ENCODE measurements around the gene TMPRSS4.
"Not testable (repeated sequence)": the region's sequence is repeated elsewhere in the genome, so short reads cannot be mapped to it uniquely, and the experiment has no call there.

The TMPRSS4 gene

DNA sequence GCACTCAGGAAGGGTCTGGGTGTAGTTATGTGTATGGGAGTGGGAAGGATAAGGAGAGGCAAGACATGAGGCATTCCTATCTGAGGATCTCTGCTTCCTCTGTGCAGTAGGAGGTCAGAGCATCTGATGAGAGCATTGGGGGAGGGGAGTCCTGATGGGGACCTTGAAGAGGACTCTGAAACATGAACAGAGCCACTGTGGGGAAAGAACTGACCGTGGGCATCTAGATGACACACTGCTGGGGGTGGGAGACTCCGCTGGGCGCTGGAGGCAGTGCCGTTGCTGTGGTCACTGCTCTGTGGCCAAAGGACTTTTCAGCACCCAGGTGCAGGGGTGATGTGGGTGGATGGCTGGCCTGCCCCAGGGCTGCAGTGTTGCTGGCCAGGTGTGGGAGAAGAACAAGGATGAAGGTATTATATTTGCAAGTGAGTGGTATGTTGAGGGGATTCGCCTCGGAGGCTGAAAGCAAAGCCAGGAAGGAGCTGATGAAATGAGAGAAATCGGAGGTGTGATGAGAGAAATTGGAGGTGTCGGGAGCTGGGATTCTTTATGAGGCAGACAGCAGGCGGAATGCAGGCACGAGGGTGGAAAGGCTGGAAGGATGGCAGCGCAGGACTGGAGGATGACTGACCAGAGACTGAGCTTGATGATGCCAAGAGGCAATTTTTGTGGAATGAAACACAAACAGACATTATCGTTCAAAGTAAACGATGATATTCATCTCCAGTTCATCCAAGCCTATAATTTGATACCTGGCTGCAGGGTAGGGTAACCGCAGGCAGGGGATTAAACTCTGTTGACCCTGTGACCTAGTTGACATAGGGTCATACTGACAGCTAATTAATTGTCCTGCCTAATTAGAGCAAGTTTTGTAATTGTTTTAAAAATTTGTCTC lies 19.4 kb upstream of the TMPRSS4 start:
- DNase-seq (ENCODE audit: low read depth) = no peak
- H3K4me3 ChIP-seq (ENCODE audit: low read length) = no peak overlapping the region
- TF ChIP-seq, protein P1, sequence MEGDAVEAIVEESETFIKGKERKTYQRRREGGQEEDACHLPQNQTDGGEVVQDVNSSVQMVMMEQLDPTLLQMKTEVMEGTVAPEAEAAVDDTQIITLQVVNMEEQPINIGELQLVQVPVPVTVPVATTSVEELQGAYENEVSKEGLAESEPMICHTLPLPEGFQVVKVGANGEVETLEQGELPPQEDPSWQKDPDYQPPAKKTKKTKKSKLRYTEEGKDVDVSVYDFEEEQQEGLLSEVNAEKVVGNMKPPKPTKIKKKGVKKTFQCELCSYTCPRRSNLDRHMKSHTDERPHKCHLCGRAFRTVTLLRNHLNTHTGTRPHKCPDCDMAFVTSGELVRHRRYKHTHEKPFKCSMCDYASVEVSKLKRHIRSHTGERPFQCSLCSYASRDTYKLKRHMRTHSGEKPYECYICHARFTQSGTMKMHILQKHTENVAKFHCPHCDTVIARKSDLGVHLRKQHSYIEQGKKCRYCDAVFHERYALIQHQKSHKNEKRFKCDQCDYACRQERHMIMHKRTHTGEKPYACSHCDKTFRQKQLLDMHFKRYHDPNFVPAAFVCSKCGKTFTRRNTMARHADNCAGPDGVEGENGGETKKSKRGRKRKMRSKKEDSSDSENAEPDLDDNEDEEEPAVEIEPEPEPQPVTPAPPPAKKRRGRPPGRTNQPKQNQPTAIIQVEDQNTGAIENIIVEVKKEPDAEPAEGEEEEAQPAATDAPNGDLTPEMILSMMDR (conservative IDR thresholded peaks at IDR 0.05; ENCODE audit: low read length) = no peak

DNA sequence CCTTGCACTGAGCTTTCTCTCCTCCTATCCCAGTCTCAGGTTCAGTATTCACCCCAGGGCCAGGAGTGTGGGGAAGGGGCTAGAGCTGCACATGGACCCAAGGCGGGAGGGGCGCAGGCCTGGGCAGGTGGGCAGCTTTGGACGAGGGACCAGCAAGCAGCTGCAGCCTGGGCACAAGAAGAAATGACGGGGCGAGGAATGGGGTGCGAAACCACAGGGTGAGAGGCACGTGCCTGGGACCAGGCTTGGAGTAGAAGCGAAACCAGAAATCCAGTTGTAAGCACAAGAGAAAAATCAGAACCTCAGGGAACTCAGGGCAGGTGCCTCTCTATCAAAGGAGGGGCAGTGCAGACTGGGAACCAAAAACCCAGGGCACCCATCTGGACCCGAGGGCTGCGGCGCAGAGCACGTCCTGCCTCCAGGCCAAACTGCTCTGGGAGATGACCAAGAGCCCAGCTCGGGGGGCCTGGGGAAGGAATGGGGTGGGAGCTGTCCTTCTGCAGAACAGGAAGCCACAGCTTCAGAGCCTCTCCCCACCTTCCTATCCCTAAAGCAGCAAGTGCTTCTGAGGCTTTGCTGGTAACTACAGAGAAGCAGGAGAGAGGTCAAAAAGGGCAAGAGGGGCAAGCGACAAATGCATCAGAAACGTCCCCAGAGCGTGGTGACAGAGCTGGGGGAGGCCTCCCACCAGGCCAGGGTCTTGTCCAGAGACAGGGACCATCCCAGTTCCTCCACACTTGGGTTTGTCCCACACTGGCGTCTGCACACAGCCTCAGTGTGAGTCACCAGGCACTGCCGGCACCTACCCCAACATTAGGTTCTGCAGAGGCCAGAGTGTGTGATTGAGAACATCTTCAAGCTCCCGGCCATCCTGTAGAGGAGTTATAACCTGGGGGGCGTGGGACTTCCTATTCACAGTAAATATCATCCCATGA lies 18.3 kb upstream of the TMPRSS4 start:
- DNase-seq (ENCODE audit: low read depth) = no peak
- TF ChIP-seq, protein P1 (conservative IDR thresholded peaks at IDR 0.05; ENCODE audit: low read length) = no peak
- H3K4me3 ChIP-seq (ENCODE audit: low read length) = no peak overlapping the region

DNA sequence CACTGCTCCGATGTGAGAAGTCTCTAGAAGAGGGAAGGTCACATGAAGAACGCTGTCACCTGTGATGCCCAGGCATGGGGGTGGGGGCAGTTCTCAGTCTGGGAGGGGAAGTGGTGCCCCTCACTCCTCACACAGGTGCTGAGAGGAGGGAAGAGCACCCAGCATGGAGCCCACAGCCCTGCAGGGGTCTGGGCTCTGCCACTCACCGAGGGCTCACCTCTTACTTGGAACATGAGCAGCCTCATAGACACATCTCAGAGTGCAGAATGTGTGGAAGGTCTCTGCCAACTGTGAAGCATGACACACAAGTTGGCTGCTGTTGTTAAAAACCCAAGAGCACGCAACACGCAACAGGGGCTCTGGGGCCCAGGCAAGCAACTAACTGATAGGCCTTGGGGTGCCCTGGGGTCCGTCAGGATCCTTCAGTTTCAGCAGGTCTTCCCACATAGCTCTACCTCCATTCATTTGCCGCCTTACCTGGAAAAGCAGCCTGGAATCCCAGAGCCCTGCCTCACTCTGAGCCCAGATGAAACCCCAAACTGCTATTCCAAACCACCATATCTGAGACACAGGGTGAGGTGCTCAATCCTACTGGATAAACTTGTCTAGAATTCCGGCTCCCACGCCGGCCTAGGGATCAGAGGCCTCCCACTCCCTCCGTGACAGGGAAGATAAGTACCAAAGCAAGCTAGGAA lies 17.5 kb upstream of the TMPRSS4 start:
- TF ChIP-seq, protein P1 (conservative IDR thresholded peaks at IDR 0.05; ENCODE audit: low read length) = no peak
- H3K4me3 ChIP-seq (ENCODE audit: low read length) = no peak overlapping the region
- no peak for DNase-seq (ENCODE audit: low read depth)

DNA sequence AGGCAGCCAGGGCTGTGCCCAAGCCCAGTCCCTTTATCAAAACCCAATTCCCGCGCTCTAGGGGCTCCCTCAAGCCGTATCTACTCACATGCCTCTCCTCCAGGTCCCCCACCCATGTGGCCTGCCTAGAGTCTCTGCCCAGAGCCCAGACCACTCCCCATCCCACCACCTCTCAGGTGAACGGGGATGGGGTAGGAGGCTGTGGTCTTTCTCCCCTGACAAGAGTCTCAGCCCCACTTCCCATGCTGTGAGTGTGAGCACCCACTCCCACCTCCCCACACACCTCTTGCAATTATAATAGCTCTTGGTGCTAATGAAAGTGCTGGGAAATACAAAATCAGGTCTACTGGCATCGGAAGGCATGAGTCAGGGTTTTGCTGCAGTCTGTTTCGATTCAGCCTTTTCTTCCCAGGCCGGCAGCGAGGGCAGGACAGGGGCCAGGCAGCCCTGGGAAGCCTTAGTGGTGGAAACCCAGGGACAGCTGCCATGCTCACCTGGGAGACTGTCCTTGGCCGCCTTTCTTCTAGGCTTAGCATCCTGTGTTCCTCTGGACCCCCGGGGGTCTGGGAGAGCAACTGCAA lies 16.7 kb upstream of the TMPRSS4 start:
- TF ChIP-seq, protein P1 (conservative IDR thresholded peaks at IDR 0.05; ENCODE audit: low read length) = no peak
- H3K4me3 ChIP-seq (ENCODE audit: low read length) = no peak overlapping the region
- no peak for DNase-seq (ENCODE audit: low read depth)

DNA sequence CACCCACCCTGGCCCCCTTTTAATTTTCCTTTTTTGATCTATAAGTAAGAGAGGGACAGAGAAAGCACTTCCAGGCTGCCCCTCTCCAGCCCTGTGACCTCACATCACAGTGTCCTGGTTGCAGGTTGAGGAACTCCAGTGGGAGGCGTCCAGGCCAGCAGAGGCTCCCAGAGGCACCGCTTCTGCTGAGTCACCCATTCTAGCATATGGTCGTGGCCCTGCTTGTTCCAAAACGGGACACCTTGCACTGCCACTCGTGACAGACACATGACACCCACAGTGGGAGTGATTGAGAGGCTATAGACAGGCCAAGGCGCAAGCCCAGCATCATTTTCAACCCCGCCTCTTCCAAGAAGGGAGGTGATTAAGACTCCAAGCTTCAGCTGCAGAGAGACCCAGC lies 16.0 kb upstream of the TMPRSS4 start:
- H3K4me3 ChIP-seq (ENCODE audit: low read length) = no peak overlapping the region
- DNase-seq (ENCODE audit: low read depth) = no peak
- TF ChIP-seq, protein P1 (conservative IDR thresholded peaks at IDR 0.05; ENCODE audit: low read length) = no peak

DNA sequence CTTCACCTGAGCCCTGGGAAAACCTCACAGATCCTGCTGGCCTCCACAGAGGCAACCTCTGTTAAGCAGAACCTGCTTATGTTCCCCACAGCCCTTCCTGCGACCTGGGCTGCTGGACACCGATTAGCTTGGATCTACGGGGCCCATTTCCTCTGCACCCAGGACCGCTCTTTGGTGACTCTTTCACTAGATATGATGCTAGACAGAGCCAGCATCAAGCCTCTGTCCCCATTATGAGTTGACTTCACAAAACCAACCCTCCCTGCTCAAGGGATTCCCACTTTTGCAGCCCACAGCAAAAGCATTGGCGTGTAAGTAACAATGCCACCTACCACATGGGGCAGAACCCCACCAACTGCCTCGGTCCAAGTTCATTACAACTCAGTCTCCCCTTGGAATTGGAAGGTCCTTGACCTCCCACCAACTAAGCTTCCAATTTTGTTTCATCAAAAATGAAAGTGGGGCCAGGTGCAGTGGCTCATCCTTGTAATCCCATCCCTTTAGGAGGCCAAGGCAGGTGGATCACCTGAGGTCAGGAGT lies 15.2 kb upstream of the TMPRSS4 start:
- no peak for DNase-seq (ENCODE audit: low read depth)
- TF ChIP-seq, protein P1 (conservative IDR thresholded peaks at IDR 0.05; ENCODE audit: low read length) = no peak
- no peak overlapping the region for H3K4me3 ChIP-seq (ENCODE audit: low read length)

DNA sequence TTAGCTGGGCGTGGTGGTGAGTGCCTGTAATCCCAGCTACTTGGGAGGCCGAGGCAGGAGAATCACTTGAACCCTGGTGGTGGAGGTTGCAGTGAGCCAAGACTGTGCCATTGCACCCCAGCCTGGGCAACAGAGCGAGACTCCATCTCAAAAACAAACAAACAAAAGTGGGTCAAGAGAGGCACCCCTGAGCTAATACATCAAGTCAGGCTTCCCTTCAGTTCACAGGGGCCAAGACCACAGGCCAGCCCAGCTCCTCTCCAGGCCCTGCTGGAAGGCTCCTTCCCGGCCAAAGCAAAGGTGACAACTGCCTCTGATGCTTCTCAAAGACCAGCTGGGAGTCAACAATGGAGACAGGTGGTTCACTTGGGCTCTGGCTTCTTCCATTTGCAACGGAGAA lies 14.7 kb upstream of the TMPRSS4 start:
- H3K4me3 ChIP-seq (ENCODE audit: low read length); DNase-seq (ENCODE audit: low read depth): not testable (repeated sequence)

DNA sequence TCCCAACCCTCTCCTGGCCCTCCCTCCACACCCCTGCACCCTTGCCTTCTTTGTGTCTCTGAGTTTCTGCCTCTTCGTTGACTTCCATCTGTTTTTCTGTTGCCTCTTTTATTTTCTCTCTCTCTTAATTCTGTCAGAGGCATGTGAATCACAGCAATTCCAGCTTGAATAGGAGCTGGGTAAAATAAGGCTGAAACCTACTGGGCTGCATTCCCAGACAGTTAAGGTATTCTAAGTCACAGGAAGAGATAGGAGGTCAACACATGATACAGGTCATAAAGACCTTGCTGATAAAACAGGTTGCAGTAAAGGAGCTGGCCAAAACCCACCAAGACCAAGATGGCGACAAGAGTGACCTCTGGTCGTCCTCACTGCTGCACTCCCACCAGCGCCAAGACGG lies 14.2 kb upstream of the TMPRSS4 start:
- not testable (repeated sequence) for DNase-seq (ENCODE audit: low read depth); H3K4me3 ChIP-seq (ENCODE audit: low read length)
